ENCODE measurements around the gene PRKCZ.

The PRKCZ gene

DNA sequence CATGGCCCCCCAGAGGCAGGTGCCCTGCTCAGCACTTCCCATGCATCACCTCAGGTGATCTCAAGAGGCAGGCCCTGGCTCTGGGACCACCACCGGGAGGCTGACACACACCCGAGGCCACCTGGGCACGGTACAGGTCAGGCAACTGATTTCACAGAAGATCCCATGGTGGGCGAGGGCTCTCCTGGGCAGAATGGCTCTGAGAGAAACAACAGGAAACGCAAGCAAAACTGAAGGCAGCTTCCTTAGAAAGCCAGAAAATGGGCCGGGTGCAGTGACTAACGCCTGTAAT, 166.5 kb downstream of the PRKCZ start:
- TF ChIP-seq, protein P1, sequence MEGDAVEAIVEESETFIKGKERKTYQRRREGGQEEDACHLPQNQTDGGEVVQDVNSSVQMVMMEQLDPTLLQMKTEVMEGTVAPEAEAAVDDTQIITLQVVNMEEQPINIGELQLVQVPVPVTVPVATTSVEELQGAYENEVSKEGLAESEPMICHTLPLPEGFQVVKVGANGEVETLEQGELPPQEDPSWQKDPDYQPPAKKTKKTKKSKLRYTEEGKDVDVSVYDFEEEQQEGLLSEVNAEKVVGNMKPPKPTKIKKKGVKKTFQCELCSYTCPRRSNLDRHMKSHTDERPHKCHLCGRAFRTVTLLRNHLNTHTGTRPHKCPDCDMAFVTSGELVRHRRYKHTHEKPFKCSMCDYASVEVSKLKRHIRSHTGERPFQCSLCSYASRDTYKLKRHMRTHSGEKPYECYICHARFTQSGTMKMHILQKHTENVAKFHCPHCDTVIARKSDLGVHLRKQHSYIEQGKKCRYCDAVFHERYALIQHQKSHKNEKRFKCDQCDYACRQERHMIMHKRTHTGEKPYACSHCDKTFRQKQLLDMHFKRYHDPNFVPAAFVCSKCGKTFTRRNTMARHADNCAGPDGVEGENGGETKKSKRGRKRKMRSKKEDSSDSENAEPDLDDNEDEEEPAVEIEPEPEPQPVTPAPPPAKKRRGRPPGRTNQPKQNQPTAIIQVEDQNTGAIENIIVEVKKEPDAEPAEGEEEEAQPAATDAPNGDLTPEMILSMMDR (IDR thresholded peaks at IDR 0.05; ENCODE audit: insufficient read depth, low read depth, low read length, missing control alignments), result no peak
- no peak for DNase-seq (ENCODE audit: low read depth)
- no peak overlapping the region for H3K4me3 ChIP-seq (ENCODE audit: low read depth, low read length)

DNA sequence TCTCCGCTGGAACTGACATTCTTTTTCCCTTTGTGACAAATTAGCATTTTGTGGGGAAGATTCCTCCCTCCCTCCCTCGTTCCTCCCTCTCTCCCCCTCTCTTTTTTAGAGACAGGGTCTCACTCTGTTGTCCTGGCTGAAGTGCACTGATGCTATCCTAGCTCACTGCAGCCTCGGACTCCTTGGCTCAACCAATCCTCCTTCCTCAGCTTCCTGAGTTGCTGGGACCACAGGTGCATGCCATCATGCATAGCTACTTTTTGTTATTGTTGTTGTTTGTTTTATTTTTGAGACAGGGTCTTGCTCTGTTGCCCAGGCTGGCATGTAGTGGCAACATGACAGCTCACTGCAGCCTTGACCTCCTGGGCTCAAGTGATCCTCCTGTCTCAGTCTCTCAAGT, 171.1 kb downstream of the PRKCZ start:
- DNase-seq (ENCODE audit: low read depth), result no peak
- TF ChIP-seq, protein P1 (IDR thresholded peaks at IDR 0.05; ENCODE audit: insufficient read depth, low read depth, low read length, missing control alignments), result no peak
- no peak overlapping the region for H3K4me3 ChIP-seq (ENCODE audit: low read depth, low read length)

DNA sequence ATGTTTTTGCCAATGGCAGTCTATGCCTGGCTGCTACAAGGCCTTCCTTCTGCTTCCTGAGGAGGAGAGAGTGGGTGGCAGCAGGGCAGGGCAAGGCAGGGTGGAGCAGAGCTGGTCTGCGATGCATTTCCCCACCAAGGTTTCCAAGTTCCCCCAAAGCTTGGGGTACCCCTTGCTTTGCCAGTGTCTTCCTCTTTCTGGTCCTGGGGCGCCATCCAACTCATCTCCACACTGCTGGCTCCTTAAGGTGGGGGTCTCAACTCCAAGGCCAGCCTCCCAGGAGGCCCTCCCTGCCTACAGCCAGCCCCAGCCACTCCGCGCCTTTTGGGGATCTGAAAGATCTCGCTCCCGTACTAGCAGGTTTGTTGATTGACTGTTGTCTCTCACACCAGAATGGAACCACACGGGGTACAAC, 174.0 kb downstream of the PRKCZ start:
- TF ChIP-seq, protein P1 (IDR thresholded peaks at IDR 0.05; ENCODE audit: insufficient read depth, low read depth, low read length, missing control alignments), result no peak
- H3K4me3 ChIP-seq (ENCODE audit: low read depth, low read length), result no peak overlapping the region
- DNase-seq (ENCODE audit: low read depth), result no peak

DNA sequence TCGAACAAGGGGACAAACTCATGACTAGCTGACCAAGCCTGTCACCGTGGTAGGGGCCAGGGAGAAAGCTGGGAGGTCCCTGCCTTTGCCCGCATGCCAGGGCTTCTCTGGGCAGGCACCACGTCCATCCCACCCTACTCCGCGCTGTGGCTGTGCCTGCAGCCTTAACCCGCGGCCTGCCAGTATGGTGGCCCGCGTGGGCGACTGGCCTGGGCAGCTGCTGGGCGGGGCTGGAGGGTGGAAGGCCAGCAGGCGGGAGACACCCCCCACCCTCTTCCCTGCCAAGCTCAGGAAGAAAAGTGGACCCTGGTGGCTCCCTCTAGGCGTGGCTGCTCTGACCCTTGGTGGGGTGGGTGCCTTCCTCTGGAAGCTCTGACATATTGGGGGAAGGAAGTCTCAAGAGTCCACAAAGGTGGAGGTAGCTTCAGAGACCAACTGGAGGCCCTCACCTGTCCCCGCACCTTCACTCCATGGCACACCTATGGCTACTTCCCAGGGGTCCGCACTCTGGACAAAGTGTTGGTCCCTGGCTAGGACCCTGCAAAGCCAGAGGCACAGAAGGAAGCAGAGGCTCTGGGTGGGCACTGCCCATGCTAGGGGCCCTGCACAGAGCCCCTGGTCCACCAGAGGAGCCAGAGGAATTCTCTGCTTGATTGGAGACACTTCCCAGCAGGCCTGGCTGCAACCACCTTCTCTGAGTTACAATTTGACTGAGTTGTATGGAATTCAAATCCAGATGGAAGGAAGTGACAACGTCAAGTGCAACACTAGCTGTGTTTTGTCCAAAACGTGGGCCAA, 174.6 kb downstream of the PRKCZ start:
- no peak for DNase-seq (ENCODE audit: low read depth)
- H3K4me3 ChIP-seq (ENCODE audit: low read depth, low read length), result no peak overlapping the region
- TF ChIP-seq, protein P1 (IDR thresholded peaks at IDR 0.05; ENCODE audit: insufficient read depth, low read depth, low read length, missing control alignments), result no peak

DNA sequence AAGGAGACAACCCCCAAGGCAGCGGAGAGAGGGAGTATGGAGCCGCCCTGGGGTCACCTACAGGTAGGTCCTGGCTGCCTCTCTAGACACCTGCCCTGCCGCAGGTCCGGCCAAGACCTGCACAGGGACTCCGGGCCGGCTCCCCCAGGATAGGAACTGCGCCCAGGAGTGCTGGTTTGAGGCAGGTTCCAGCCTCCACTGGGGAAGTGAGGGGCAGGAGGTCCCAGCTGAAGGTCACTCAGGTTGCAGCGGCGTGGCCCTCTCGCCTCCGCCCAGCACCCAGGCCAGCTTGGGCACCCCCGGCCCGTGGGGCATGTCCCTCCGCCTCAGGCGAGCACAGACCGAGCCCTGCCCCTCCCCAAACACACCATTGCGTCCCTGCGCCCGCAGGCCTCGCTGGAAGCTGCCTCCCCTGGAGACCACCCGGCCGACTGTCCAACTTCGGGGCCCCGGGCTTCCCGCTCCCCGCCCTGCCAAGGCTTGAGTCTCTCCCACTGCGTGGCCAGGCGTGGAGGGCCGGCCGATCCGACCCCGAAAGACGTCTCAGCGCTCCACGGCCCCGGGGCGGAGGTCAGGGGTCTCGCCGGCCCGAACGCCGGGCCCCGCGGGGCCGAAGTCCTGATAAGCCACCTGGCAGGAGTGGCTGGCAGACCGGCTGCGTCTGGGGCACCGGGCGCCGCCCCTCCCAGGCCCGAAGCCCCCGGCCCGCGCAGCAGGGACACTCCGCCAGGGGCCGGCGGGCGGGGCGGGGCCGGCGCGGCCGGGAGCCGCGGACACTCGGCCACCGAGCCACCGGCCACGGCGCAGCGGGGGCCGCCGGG, 176.5 kb downstream of the PRKCZ start:
- no peak for DNase-seq (ENCODE audit: low read depth)
- TF ChIP-seq, protein P1 (IDR thresholded peaks at IDR 0.05; ENCODE audit: insufficient read depth, low read depth, low read length, missing control alignments), result no peak
- H3K4me3 ChIP-seq (ENCODE audit: low read depth, low read length), result peak overlapping the region; percentile 64

DNA sequence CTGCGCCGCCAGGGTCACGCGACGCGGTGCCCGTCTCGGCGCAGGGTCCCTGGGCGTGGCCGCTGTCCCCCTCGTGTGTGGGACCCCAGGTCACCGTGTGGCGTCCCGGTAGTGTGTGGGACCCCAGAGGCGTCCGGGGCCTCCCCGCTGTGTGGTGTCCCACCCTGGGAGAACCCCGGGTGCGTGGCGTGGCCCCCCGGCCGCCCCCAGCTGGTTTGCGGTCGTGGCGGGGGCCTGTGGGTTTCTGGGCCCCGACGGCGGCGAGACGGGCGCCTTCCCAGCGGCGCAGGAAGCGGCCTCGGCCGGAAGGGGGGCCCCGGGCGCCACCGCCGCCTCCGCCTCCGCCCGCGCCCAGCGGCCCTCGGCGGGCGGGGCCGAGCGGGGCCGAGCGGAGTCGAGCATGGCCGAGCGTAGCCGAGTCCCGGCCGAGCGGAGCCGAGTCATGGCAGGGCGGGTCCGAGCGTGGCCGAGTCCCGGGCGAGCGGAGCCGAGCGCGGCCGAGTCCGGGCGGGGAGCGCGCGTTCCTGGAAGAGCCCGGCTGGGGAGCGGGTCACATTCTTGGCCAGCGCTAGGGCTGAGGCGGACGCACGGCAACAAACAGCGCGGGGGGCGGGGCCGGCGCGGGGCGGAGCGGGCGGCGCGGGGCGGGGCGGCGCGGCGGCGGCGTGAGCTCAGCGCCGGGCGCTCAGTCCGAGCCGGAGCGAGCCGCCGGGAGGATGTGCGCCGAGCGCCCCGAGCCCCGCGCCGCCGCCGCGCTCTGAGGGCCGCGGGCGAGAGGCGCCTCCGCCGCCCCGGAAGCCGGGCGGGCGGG, 177.3 kb downstream of the PRKCZ start:
- H3K4me3 ChIP-seq (ENCODE audit: low read depth, low read length), result peak overlapping the region; percentile 64
- DNase-seq (ENCODE audit: low read depth), result peak; percentile 99
- TF ChIP-seq, protein P1 (IDR thresholded peaks at IDR 0.05; ENCODE audit: insufficient read depth, low read depth, low read length, missing control alignments), result no peak
